Renal cortex interstitium (tissue), 11 donors: ENCODE data around the gene SUGP1. TPM values are rescaled to one million over a fixed set of nuclear protein-coding genes. Genes with fewer than 3 reads are reported as not detected.
A peak's percentile ranks its signal among the peaks of the same experiment; 100 is the strongest.

Experiments
- DNase-seq, 11 donors: peaks; one replicate each; pipeline ENCODE4 v3.0.0-alpha.2; 2013; ENCODE audit warnings: low read depth in 9 of 11, low spot score in 4 of 11; ENCODE audit errors: extremely low read depth in 1 of 11
- polyA plus RNA-seq, 3 donors: library from polyadenylated mRNA; unstranded; fragments of 120-200 nt; gene quantifications; one replicate each; pipeline ENCODE4 v1.2.1, GENCODE V29; 2013; ENCODE audit not compliant: insufficient read length in 3 of 3

The SUGP1 gene
- polyA plus RNA-seq, 3 donors = 50.4 to 65.1 (median 64.6) TPM

DNA sequence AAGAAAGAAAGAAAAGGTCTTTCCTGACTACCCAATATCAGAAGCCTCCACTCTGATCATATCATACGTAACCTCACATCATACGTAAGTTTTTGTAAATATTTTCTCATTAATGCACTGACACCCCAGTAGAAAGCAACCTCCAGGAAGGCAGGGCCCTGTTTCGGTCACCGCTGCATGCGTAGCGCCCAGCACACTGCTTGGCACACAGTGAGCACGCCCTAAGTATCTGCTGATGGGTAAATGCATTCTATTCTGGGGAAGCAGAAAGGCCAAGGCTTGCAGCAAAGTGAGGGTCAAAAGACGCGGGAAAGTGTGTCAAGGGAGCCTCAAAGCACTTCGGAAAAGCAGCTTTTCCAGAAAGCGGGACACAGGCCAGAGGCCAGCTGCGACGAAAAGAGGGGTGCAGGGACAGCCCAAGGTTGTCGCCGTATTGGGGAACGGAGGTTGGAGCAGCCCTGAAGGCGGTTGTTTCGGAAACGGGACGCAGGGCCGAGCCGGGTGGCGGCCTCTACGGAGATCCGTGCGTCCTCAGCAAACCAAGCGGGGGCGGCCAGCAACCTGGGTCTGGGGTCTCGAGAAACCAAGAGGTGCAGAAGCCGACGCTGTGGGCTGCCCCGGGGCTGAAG is 463 bp downstream of the SUGP1 start:
- no peak for DNase-seq

DNA sequence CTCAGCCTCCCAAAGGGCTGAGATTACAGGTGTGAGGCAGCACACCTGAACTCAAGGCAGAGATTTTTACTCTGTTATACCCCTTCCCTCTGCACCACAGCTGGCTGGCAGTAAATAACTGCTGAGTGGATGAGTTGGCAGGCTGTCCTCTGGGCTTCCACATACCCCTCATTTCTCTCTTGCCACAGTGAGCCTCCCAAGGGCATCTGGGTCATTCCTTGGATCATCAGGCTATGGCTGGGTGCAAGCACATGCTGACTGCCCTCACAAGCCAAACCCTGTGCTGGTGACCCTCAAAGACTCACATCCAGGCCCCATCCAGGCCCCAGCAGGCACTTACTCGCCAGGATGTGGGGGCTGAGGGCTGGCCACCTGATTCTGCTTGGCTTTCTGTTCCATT is 4.2 kb downstream of the SUGP1 start:
- DNase-seq = no peak

DNA sequence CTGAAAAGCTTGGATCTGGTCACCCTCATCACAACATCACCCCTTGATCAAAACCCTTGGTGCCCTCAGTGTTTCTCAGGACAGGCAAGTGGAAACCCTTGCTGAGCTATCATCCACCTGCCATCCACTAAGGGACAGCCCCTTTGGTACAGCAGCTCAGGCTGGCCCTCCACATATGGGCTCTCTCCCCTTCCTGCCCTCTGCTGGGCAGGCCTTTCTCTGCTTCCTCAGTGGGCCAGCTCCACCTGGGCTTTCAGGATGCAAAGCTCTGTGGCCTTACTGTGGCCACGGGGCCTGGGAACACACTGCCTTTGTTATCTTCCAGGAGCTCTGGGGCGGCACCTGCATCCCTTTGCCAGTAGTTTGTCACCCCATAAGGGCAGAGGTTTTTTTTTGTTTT is 4.9 kb downstream of the SUGP1 start:
- no peak for DNase-seq

DNA sequence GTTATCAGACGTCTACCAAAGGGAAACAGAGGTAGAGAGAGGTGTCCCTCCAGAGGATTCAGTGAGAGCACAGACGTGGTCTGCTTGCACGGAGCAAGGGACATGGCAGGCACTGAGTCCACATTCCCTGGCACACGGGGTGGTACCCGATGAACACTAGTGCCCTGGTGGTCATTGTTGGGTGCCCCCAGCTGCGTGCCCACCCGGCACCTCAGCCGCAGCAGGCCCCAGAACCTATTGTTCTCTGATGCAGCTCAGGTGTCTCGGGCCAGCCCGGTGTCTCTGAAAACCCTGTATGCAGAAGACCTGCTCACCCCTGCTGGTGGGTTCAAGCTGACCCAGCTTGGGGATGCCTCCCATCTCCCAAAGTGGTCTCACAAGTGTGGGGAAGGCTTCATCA is 11.9 kb downstream of the SUGP1 start:
- no peak for DNase-seq

DNA sequence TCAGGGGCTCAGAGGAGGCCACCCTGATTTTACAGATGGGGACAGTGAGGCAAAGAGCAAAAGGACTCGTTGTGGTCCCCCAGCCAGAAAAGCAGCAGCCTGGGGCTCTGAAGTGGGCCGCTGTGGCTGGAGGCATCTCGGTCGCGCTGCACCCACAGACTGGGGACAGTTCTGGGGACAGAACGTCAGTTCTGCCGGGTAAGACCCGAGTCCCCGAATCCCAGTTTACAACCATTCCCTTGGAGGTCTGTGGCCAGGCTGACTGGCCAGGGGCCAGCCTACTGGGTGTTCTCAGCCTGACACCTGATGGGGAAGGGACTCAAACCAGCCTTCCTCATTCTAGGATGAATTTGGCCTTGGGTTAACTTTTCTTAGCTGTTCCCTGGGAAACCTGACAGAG is 14.1 kb downstream of the SUGP1 start:
- DNase-seq = no peak

DNA sequence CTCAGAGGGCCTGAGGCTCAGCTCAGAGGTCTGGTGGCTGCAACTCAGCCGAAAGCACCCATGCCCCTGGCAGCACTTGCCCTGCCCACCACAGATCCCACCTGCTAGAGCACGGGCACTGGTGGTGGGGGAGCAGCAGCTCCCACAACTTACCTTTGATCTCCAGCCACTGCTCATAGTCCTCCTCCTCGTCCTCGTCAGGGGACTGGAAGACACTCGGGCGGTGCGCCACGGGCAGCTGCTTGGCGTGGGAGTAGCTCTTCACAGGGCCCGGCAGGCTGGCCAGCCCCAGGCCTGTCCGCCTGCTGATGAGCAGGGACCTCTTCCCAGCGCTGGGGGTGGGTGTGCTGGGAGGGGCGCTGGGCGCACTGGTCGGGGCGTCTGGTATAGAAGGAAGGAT is 14.6 kb downstream of the SUGP1 start:
- DNase-seq = peak in 1 of 11 donors; percentile 18

DNA sequence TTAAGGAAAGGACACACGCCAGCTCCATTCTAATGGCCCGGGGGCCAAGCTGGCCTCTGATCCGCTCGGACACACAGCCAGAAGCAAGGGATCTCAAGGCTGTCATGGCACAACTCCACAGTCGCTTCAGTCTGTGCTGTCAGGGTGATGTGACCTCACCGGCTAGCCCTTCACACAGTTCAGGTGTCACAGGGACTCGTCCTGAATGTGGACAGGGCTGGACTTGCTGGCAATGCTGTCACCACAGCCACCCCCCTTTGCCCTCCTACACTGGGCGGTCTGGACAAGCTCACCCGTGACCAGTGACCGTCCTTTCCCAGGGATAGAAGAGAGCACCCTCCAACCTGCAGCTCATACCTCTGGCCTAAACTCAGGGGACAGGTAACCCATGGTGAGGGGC is 15.2 kb downstream of the SUGP1 start:
- DNase-seq = no peak

DNA sequence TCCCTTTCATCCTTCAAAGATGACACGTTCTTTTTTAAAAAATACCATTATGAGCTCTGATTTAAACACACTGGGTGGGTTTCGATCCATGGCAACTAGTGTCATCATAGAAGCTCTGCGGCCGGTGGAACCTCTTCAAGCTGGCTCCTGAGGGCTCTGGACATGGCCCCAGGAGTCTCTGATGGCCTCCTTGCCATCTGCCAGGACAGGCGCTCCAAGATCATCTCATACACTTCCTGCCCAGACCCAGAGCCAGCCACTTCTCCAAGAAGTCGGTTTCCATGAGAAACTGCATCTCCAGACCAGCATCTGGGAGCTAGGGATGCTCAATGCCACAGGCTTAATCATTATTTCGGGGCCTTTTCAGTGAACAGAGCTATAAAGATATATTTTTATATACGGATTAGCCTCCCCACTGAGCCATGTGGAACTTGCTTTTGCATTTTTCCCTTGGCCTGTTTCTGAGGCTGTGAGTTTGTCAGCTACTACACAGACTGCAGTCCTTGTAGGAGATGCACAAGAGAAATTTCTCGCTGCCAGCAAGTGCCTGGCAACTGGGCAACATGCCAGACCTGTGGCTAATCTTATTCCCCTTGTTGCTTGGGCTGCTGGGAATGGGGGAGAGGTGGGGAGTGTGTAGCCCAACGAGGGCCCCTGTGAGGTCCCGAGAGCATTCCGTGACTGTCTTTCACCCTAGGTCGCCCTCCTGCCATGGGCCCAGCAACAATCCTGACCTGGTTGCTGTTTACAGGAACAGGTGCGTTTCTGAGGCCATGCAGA is 15.9 kb downstream of the SUGP1 start:
- no peak for DNase-seq

DNA sequence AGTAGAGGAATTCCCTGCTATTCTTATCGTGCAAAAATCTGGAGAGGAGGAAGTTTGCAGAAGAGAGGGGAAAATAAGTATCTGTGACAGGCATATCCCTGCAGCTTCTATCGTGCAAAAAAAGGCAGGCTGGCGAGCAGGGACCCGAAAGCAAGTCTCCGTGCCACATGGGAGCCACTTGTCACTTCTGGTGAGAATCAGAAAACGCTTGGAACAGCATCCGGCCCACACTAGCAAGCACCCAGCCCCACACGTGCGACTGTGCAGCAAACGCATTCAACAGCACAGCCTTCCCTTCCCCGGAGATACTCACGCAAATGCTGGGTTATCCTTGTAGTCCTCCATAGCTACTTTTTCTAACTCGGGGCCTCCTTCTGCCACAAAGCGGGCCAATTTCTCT is 16.9 kb downstream of the SUGP1 start:
- no peak for DNase-seq

DNA sequence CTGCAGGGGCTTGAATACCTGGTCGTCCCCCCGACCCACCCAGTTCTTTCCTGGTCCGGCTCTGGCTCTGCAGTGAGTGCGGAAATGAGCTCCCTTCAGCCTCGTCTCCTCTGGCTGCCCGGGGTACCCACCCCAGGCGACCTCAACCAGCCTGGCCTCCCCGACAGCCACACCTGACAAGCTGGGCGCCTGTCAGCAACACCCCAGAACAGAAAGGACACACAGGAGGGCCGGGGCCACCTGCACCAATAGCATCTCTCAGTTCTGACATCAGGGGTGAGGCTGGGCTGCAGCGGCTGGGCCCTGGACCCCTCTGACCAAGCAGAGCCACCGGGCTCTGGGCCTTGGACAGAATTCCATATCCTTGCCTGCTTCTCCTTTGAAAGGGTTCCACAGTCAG is 19.7 kb downstream of the SUGP1 start:
- DNase-seq = no peak

DNA sequence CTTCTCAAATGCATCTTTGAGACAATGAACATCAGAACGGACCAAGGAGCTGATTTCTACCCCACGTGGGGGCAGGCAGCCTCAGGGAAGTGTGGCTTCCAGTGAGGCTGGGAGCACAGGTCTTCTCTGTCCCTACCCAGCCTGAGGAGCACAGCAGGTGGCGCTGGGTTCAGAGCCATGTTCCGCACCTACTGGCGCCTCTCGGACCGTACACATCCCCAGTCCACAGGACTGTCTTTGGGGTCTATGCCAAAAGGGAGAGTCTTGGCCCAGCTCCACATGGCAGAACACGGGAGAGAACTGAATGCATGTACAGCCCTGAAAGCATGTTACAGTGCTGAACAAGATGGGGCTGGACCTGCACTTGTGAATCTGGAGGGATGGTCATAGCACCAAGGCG is 22.6 kb downstream of the SUGP1 start:
- DNase-seq = no peak

DNA sequence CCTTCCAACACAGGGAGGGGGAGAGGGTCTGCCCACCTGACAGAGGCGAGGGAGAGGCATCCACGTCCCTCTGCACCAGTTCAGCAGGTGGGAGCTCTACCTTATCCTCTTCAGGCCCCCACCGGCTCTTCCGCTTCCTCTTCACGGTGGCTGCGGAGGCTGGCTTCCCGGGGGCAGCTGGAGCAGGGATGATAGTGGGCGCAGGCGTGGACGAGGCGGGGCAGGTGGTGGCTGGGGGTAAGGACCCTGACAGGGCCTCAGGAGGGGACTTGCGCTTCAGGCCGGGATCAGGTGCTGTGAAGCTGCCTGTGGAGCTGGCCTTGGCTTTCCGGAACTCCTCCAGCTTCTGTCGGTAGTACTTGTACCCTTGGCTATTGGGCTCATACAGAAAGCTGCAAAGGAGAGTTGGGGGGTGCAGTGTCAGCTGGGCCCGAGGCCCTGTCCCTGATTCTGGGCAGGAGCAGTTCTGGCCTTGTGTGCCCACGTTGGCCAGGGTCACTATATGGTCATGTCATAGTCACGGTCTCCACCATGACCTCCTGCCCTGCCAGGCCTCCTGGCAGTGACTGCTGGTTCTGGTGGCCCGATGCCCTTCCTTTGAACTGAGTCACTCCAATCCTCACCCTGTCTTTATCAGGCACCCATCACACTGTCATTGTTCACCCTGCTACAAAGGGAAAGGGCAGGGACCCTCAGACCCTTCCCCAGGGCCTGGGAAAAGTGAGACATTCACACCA is 23.2 kb downstream of the SUGP1 start:
- no peak for DNase-seq

DNA sequence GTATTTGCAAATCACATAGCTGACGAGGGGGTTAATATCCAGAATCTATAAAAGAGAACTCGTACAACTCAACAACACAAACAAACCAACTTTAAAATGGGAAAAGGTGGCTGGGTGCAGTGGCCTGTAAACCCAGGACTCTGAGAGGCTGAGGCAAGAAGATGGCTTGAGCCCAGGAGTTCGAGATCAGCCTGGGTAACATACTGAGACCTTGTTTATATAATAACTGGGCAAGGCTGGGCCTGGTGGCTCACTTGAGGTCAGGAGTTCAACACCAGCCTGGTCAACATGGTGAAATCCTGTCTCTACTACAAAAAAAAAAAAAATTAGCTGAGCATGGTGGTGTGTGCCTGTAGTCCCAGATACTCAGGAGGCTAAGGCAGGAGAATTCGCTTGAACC is 25.4 kb downstream of the SUGP1 start:
- DNase-seq = no peak

DNA sequence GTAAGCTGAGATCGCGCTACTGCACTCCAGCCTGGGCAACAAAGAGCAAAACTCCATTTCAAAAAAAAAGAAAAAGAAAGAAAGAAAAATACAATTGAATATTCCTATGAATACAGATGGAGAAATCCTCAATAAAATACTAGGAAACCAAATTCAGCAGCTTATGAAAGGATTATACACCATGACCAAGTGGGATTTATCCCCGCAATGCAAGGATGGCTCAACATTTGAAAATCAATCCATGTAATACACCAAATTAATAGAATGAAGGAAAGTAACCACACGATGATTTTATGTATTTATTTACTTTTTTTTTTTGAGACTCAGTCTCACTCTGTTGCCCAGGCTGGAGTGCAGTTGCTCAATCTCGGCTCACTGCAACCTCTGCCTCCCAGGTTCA is 27.7 kb downstream of the SUGP1 start:
- no peak for DNase-seq

DNA sequence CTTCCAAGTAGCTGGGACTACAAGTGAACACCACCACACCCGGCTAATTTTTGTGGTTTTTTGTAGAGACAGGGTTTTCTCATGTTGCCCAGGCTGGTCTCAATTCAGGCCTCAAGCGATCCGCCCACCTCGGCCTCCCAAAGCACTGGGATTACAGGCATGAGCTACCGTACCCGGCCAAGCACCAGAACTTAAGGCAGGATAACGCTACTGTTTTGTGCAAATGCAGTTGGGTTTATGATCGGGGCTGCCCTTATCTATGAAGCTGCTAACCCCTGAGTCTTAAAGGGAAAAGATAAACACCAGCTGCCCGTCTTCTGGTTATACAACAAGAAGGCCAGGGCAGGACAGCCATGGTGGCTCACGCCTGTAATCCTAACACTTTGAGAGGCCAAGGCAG is 34.6 kb downstream of the SUGP1 start:
- DNase-seq = no peak

DNA sequence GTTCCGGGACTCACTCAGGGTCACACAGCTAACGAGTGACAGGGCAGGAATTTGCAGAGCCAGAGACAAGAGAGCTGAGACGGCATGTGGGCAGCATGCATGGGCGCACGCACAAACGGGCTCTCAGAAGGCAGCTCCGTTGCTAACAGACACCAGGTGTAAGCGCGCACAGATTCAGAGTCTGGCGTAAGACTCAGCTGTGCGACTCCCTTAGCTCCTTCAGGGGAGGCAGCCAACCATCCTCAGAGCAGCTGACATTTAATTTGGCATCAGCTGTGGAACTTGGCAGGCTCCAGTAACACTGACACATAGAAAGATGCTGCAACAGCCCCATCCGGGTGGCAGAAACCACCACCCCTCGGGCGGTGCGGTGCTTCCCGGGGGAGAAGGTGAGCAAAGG is 39.7 kb downstream of the SUGP1 start:
- DNase-seq = no peak

DNA sequence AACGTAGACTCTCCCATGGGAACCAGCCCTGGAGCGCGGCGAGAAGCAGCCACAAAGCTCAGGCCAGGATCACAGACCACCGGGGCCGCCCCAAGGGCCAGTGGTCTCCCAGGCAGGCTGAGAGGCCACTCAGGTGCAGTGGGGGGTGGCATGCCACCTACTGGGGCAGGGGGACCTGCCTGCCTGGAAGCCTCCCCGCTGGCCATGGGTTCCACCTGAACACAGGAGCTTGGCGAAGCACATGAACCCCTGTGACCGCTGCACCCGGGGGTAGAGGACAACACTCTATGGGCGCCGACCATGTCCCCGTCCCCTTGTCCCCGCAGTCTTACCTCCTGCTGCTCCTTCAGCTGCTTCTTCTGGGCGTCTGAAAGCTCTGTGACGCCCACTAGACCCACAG is 40.5 kb downstream of the SUGP1 start:
- DNase-seq = no peak

DNA sequence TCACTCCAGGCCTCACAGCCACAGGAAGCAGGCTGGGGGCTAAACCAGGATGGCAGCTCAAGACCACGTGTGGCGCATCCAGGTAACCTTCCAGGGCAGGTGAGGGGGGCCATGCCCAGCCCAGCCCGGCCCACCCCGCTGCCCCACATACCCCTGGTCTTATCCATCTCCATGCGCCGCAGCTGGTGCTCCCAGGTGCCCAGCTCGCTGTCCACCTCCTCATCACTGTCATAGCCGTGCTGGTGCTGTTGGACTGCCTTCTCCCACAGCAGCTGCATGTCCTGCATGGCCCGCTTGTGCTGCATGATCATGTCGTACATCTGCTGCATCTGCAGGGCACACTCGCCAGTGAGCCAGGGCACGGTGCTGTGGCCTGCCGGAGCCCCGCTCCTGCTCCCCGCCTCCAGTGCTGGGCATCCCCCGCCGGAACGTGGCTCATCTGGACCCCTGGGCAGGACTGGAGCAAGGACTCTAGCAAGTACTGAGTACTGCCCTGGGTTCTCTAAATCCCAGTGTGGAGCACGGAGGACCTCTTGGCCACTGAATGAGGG is 41.2 kb downstream of the SUGP1 start:
- no peak for DNase-seq

DNA sequence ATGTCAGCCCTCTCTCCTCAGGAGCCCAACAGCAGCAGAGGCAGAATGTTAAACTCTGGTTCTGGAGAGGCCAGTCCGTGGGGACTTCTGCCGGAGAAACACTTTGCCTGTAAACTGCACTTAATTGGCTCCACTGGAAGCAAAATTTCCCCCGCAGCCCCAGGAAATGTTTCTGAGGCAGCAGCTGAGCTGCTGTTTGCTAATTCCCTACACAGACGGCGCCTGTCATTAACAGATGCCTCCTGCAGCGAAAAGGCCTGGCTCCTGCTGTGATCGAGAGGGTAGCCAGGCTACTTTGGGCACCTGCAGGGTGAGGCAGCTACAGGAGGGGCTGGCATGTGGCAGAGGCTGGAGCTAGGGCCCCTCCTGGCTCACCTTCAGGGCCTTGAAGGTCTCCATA is 42.0 kb downstream of the SUGP1 start:
- no peak for DNase-seq

DNA sequence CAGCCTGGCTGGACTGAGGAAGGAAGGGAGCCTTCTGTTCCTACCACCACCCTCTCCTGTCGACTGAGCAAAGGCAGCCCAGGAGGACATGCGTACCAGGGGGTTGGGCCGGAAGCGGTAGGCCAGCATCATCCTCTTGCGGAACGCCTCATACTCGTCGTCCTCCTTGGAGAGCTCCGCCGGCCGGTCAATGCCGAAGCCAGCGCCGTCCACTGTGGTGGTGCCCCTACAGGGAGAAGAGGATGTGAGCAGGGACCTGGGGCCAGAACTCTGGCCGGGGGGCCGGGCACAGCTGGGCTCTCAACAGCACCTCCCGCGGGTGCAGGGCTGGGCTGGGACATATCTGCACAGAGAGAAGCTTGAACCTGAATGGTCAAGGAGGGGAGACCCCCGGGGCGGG is 43.5 kb downstream of the SUGP1 start:
- DNase-seq = no peak
